GM23338 (cell line): ENCODE measurements around the gene STRN.
"Not testable (repeated sequence)": the region's sequence is repeated elsewhere in the genome, so short reads cannot be mapped to it uniquely, and the experiment has no call there.

Experiments used
- CTCF ChIP-seq, 2 experiments: fragments of 200-600 bp in 1 of 2; sonication (generic) in 1 of 2; conservative IDR thresholded peaks; 2 replicates each; pipeline versions ENCODE4 v1.5.1 to v1.6.1; 2016 to 2017; ENCODE audit warnings: antibody characterized with exemption in 2 of 2, low read depth in 2 of 2, mild to moderate bottlenecking in 2 of 2, moderate library complexity in 1 of 2
- EZH2 ChIP-seq: fragments of 200-600 bp; sonication (generic); IDR thresholded peaks from one replicate; pipeline ENCODE4 v1.8.0; 2017; ENCODE audit warnings: antibody characterized with exemption, mild to moderate bottlenecking, low read depth; ENCODE audit not compliant: unreplicated experiment
- EZH2phosphoT487 ChIP-seq: fragments of 200-600 bp; sonication (generic); IDR thresholded peaks from one replicate; pipeline ENCODE4 v1.8.1; 2018; ENCODE audit warnings: antibody characterized with exemption; ENCODE audit not compliant: unreplicated experiment
- JUNB ChIP-seq: IDR thresholded peaks from one replicate; pipeline ENCODE4 v1.6.1; 2016; ENCODE audit warnings: antibody characterized with exemption; ENCODE audit not compliant: unreplicated experiment
- POLR2AphosphoS5 ChIP-seq: IDR thresholded peaks from 2 replicates; pipeline ENCODE4 v1.6.1; 2016; ENCODE audit warnings: antibody characterized with exemption, low read depth
- REST ChIP-seq: IDR thresholded peaks from one replicate; pipeline ENCODE4 v1.6.1; 2018; ENCODE audit warnings: antibody characterized with exemption; ENCODE audit not compliant: unreplicated experiment
- STAT1 ChIP-seq: IDR thresholded peaks from one replicate; pipeline ENCODE4 v1.6.1; 2016; ENCODE audit warnings: antibody characterized with exemption; ENCODE audit not compliant: unreplicated experiment

GRCh38 chr2:36945240-36945639, 21.1 kb downstream of the STRN start:
- TF ChIP-seq REST; CTCF (conservative IDR thresholded peaks at IDR 0.05; ENCODE audit: low read depth in 2 of 2); JUNB; POLR2AphosphoS5; EZH2; STAT1; EZH2phosphoT487: not testable (repeated sequence)
